Fibroblast of lung (primary cell): ENCODE measurements around the gene JUP.

Source experiments
- EZH2 ChIP-seq: IDR thresholded peaks from 2 replicates; pipeline ENCODE4 v1.5.1; 2012; ENCODE audit warnings: low read length, control low read depth, mild to moderate bottlenecking; ENCODE audit errors: missing control alignments
- TF ChIP-seq, protein P1 (sequence below), 2 donors: IDR thresholded peaks in 1 of 2; conservative IDR thresholded peaks in 1 of 2; 1 replicate in 1 of 2; 2 replicates in 1 of 2; pipeline ENCODE4 v1.5.1; 2011 to 2012; ENCODE audit warnings: low read length in 2 of 2, control low read depth in 1 of 2, inconsistent platforms in 1 of 2, low read depth in 1 of 2, mild to moderate bottlenecking in 1 of 2

DNA sequence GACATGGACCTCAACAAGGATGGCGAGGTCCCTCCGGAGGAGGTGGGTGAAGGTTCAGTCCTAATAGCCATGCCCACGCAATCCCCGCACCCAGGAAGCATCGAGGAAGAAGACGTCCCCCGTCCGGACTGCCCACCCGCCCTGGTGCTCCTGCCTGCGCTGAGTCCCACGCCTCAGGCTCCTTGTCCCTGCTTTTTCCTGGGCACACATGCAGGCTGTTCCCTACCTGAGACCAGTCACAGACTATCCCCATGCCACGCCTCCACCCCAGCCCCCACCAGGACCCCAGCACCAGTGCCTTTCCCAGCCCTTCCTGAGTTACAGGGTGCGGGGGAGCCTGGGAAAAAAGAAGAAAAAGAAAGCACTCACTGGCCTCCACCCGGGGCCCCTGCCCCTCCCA lies 35.3 kb upstream of the JUP start:
- TF ChIP-seq, protein P1, sequence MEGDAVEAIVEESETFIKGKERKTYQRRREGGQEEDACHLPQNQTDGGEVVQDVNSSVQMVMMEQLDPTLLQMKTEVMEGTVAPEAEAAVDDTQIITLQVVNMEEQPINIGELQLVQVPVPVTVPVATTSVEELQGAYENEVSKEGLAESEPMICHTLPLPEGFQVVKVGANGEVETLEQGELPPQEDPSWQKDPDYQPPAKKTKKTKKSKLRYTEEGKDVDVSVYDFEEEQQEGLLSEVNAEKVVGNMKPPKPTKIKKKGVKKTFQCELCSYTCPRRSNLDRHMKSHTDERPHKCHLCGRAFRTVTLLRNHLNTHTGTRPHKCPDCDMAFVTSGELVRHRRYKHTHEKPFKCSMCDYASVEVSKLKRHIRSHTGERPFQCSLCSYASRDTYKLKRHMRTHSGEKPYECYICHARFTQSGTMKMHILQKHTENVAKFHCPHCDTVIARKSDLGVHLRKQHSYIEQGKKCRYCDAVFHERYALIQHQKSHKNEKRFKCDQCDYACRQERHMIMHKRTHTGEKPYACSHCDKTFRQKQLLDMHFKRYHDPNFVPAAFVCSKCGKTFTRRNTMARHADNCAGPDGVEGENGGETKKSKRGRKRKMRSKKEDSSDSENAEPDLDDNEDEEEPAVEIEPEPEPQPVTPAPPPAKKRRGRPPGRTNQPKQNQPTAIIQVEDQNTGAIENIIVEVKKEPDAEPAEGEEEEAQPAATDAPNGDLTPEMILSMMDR (conservative IDR thresholded peaks at IDR 0.05 in 1 of 2, IDR thresholded peaks at IDR 0.05 in 1 of 2; ENCODE audit: low read depth in 1 of 2, low read length in 2 of 2) = no peak
- TF ChIP-seq EZH2 = no peak
